NCI-H345 treated with DMSO at 0.1 percent for 48 hours (cell line): ENCODE measurements around the gene PVRIG.
"Not testable (repeated sequence)": the region's sequence is repeated elsewhere in the genome, so short reads cannot be mapped to it uniquely, and the experiment has no call there.

Experiments
- DNase-seq: peaks from one replicate; lab custom pipeline; 2025; ENCODE audit not compliant: unreplicated experiment; lab: John Stamatoyannopoulos, UW

The PVRIG gene

DNA sequence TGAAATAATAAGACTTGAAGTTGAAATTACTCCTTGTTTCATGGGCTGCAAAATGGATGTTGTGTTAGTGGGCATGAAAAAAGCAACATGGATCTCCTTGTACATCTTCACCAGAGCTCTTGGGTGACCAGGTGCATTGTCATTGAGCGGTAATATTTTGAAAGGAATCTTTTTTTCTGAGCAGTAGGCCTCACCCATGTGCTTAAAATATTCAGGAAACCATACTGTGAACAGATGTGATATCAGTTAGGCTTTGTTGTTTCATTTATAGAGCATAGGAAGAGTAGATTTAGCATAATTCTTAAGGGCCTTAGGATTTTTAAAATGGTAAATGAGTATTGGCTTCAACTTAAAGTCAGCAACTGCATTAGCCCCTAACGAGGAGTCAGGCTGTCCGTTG, 26.8 kb upstream of the PVRIG start:
- no peak for DNase-seq

DNA sequence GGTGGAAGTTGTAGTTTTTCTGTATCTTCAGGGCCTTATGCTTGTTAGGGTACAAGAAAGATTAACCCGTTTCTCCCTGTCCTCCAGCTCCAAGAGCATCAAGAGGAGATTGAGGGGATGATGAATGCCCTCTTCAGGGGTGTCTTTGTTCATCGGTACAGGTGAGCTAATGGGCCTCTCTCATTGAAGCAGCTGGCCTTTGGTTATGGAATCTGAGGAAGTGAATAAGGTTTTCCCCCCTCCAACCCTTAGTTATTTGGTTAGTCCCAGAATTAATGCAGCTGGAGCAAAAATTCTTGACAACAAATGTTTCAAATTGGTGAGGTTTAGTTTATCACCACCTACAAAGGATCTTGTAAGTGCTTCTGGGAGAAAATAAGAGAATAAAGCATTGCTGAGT, 24.5 kb upstream of the PVRIG start:
- DNase-seq: no peak

DNA sequence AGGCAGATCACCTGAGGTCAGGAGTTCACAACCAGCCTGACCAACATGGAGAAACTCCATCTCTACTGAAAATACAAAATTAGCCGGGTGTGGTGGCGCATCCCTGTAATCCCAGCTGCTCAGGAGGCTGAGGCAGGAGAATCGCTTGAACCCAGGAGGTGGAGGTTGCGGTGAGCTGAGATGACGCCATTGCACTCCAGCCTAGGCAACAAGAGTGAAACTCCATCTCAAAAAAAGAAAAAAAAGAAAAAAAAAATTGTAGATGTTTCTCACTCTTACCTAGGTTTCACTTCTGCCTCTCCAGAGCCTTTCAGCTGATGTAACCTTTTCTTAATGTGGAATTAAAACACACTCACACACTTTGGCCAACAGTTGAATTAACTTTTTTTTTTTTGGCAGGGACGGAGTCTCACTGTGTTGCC, 23.8 kb upstream of the PVRIG start:
- DNase-seq: not testable (repeated sequence)

DNA sequence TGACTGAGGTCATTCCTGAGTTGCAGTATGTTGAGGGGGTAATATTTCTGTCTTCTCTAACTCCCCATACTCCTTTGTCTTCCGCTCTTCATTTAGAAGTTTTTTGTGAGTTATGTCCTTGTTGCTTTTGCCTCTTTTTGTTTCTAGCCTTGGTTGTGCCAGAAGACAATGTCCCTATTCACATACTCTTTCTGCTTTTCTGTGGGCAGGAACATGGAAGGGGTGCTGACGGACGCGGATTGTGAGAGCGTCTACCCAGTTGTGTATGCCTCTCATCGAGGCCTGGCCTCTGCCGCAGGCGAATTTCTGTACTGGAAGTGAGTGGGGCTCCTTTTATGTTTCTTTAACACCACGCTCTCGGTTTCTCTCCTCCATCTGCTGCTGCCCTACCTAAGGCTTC, 21.5 kb upstream of the PVRIG start:
- no peak for DNase-seq

DNA sequence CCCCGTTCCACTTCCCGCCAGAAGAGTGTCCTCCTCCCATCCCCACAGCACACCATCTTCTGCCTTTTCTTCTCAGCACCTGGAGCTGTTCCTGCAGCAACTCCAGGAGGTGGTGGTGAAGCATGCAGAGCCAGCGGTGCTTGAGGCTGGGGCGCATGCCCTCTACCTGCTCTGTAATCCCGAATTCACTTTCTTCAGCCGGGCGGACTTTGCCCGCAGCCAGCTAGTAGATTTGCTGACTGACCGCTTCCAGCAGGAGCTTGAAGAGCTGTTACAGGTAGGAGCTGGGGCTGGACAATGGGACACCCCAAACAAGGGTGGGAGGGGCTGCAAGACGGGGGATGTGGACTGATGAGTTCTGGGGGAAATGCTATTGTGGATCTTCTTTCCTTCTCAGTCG, 19.1 kb upstream of the PVRIG start:
- DNase-seq: no peak

DNA sequence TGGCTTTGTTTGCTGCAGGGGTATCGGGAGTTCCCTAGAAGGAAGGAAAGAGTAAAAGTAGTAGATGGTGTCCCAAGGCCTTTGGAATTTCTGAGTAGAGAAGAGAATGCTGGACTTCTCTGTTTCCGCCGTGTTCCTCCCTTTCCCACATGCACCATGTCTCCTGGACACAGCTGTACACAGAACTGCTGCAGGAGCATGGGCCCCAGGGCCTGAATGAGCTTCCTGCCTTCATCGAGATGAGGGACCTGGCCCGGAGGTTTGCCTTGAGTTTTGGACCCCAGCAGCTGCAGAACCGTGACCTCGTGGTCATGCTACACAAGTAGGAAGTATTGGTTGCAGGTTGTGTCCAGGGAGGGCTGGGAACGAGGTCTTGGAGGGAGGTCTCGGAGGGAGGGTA, 15.3 kb upstream of the PVRIG start:
- no peak for DNase-seq

DNA sequence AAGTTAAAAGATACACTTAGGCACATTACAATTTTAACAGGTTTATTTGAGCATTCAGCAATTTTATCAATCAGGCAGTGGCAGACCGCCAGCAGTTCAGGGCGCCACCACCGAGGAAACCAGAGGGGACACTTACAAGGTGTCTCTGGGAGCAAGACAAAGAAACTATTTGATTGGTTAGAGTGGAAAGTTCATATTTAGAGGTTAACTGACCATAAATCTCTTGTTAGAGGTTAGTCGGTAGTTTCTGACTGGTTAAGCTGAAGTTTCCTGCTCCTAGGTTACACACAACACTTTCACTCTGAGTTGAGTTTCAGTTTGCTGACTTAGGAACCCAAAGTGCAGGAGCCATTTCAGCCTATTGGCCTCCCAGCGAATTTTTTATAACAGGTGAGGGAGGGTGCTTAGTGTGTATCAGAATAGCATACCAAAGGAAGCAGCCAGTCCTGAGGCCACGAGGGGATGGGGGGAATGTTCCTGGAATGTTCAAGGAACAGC, 10.8 kb upstream of the PVRIG start:
- DNase-seq: no peak

DNA sequence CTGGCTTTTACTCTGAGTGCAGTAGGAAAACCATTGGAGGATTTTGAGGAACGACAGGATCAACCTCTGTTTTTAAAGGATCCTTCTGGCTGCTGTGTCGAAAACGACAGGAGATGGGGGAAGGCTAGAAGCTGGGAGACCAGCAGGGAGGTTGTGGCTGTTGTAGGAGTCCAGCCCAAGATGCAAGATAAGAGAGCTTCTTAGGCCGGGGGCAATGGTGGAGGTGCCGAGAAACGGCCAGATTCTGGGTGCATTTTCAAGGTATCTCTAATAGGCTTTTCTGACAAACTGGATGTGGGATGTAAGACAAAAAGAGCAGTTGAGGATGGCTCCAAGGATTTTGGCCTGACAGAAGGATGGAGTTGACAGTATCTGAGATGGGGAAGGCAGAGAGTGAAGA, 10.3 kb upstream of the PVRIG start:
- DNase-seq: no peak

DNA sequence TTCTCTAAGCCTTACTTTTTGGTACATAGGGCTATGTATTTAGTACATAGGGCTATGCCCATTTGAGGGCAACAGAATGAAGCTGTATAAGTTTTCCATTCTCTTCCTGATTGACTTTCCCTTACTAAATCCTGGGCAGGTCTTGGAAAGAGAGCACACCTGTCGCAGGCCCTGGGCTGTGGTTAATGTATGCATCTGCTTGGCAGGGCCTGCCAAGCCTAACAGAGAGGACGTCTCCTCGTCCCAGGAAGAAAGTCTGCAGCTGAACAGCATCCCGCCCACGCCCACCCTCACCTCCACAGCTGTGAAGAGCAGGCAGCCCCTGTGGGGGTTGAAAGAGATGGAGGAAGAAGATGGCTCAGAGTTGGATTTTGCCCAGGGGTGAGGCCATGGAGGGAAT, 8.9 kb upstream of the PVRIG start:
- DNase-seq: no peak

DNA sequence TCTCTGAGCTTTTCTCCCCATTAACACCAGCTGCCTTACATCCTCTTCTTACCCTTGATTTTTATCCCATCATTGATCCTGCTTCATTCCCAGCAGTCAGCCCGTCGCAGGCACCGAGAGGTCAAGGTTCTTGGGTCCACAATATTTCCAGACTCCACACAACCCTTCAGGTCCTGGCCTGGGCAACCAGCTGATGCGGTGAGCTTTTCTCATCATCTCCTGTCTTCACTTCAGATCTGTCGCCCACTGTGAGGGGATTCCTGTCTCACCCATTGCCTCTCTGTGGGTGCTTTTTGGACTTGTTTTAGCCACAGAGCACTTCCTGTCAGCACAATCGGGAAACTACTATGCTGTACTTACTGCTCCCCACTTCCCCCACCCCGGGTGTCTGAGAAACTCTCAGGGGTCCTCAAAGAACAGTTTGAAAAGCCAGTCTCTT, 8.4 kb upstream of the PVRIG start:
- no peak for DNase-seq

DNA sequence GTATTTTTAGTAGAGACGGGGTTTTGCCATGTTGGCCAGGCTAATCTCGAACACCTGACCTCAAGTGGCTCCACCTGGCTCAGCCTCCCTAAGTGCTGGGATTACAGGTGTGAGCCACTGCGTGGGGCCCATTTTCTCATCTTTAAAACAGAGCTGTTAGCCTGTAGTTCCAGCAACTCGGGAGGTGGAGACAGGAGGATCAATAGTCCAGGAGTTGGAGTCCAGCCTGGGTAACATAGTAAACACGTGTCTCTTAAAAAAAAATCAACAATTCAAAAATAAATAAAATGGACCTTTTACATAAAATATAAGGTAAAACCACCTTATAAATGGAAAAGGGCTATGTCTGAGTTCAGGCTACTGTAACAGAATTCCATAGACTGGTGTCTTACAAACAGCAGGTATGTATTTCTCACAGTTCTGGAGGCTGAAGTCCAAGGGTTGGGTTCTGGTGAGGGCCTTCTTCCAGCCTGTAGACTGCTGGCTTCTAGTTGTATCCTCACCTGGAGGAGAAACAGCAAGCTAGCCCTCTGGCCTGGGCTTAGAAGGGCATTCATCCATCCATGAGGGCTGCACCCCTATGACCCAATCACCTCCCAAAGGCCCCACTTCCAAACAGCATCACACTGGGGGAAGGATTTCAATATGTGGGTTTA, 7.0 kb upstream of the PVRIG start:
- no peak for DNase-seq

DNA sequence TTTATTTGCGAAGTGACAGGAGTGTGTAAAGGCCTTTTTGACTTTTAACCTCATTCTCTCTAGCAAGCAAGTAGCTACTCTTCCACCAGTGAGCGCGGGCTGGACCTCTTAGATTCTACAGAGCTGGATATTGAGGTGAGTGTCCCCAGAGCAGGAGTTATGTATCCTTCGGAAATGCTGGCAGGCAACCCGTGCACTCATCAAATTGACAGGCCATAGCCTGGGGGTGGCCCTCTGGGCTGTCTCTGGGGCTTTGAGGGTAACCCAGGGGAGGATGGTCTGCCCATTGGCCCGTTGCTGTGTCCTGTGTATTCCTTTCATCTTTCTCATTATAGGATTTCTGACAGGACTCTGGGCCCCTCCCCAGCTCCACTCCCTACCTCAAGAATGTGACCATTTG, 6.1 kb upstream of the PVRIG start:
- DNase-seq: no peak

DNA sequence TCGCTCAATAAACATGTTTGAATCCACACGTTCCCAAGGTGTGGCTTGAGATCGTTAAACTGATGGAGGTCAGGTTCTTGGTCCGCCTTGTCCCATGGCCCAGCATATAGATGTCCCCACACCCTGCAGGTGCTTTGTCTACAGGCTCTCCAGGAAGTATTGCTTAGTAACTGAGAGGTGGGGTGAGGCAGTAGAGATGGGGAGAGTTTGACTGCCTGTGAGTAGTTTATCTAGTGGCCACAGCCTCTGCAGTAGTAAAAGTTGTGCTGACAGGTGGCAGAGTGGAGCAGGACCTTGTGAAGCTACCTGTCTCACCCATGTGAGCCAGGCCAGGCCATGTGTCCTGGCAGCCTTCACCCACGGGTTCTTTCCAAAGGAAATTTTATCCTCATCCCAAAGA, 5.4 kb upstream of the PVRIG start:
- DNase-seq: not testable (repeated sequence)

DNA sequence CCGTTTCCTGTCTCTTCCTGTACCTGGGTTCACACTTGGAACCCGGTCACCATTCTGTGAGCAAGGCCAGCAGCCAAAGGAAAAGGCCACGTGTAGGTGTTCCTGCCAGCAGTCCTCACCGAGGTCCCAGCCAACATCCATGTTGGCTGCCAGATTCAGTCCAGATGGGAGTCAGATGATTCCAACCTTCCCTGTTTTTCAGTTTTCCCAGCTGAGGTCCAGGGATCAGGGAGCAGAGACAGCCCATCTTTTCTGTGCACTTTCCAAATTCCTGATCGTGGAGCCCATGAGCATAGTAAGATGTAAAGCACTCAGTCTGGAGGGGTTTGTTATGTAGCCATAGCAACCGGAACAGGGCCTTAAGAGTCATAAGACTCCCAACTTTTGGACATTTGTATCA, 3.9 kb upstream of the PVRIG start:
- no peak for DNase-seq

DNA sequence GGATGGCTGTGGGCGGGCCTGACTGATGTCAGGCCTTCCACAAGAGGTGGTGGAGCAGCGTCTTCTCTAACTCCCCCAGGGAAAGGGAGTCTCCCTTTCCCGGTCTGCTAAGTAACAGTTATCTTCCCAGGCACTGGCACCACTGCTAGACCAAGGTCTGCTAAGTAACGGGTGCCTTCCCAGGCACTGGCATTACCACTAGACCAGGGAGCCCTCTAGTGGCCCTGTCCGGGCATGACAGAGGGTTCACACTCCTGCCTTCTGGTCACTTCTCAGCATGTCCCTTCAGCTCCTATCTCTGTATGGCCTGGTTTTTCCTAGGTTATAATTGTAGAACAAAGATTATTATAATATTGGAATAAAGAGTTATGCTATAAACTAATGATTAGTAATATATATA, 1.8 kb upstream of the PVRIG start:
- not testable (repeated sequence) for DNase-seq

DNA sequence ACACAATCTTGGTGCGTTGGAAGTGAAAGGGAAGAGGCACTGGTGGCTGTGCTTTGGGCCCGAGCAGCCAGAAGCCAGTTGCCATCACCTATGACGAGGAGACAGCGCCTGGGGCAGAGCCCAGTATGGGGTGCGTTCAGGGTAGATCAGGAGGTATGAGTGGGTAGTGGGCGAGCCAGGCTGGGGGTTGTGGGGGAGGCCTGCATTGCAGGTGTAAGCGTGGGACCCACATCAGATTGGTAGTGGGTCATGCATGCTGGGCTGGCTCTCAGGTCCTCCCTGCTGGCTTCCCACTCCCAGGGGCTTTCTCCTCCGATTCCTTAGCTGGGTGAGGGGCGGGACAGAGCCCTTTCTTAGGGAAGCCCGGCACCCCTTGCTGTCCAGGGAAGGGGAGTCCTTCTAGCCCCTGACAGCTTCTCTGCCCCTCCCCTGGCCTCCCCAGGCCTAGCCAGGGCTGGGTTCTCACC, 445 bp upstream of the PVRIG start:
- DNase-seq: no peak

DNA sequence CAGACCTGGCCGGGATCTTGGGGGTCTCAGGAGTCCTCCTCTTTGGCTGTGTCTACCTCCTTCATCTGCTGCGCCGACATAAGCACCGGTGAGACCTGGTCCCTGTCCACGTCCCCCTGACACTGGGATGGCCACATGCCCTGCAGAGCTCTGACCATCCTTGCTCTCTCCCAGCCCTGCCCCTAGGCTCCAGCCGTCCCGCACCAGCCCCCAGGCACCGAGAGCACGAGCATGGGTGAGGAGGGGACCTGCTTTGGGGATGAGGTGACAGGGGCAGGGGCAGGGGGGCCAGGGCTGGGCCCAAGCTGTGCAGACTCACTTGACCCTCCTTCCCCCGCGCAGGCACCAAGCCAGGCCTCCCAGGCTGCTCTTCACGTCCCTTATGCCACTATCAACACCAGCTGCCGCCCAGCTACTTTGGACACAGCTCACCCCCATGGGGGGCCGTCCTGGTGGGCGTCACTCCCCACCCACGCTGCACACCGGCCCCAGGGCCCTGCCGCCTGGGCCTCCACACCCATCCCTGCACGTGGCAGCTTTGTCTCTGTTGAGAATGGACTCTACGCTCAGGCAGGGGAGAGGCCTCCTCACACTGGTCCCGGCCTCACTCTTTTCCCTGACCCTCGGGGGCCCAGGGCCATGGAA, 959 bp downstream of the PVRIG start:
- no peak for DNase-seq

DNA sequence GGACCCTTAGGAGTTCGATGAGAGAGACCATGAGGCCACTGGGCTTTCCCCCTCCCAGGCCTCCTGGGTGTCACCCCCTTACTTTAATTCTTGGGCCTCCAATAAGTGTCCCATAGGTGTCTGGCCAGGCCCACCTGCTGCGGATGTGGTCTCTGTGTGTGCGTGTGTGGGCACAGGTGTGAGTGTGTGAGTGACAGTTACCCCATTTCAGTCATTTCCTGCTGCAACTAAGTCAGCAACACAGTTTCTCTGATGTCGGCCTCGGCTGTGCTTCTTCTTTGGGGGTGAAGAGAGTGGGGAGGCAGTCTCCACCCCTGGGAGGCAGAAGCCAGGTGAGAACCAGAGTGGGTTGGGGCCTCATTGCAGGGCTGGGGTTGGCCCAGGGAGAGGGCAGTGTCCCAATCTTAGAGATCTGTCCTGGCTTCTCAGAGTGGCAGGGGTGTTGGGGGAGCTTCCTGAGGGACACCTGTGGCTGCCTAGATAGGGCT, 1.5 kb downstream of the PVRIG start:
- DNase-seq: no peak

DNA sequence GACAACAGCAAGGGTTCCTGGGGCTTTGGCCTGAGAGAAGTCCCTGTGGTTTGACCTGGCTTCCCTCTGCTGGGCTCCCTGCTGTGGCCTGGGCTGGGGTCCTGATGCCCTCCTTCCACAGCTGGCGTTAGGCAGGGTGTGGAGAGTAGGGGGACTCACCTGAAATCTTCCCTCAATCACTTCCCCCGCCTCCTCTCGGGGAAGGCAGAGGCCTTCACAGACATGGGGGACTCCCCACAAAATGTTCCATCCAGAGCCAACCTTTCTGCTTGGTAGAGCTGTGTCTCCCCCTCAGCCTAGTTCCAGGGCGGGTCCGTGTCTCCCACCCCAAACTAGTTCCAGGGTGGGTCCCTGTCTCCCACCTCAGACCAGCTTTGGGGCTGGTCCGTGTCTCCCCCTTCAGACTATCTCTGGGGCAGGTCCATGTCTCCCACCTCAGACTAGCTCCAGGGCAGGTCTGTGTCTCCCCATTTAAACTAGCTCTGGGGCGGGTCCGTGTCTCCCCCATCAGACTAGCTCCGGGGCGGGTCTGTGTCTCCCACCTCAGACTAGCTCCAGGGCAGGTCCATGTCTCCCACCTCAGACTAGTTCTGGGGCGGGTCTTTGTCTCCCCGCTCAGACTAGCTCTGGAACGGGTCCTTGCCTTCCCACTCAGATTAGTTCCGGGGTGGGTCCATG, 2.2 kb downstream of the PVRIG start:
- no peak for DNase-seq

DNA sequence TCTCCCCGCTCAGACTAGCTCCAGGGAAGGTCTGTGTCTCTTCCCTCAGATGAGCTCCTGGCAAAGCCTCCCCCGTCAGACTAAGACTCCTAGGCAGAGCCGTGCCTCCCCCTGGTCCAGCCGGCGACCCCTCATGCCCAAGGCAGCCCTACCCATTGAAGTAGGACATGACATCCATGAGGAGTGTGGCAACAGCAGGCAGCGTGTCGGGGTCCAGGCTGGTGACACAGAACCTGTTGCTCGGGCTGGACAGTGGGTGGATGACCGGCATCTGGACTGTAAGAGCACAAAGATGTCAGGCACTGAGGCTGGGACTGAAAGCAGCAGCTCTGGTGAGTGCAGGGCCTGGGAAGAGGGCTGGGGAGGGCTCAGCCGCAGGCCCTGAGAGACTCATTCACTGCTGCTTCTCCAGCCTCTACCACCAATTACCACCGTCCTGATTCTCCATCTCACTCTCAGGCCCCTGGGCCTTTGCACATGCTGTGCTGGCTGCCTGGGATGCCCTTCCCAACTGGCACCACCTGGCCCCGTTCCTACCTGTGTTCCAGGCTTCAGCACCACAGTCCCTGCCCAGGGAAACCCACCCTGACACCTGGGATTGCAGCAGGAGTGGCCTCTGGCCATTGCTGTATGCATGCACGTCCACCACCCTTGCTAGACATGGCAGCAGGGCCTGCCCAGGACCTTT, 2.8 kb downstream of the PVRIG start:
- no peak for DNase-seq

DNA sequence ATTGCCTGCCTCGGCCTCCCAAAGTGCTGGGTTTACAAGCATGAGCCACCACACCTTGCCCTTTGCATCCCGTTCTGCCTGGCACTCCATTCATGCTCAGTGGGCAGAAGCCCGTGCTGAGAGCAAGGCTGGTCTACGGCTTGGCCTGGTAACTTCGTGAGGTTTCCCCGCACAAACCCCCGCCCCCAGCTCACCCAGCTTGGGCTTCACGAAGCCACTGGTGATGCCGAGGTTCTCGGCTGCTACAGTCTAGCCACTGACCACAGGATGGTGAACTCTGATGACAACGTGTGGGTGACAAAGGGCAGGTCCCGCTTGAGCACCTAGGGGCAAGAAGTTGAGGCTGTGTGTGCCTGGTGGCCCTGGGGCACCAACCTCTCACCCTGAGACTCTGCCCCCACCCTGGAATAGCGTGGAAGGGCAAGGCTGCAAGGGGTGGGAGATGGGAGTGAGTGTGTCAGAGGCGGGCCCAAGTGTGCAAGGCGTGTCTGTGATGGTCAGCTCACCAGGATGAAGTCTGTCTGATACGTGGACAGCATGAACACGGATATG, 3.7 kb downstream of the PVRIG start:
- not testable (repeated sequence) for DNase-seq
